SU-DHL-6 (cell line): ENCODE measurements around the gene STAC.

ENCODE experiments used
- H2AFZ ChIP-seq: fragments of 200-600 bp; sonication (generic); 2 replicates; pipeline ENCODE4 v1.6.1; 2014; ENCODE audit warnings: low read depth, mild to moderate bottlenecking, moderate library complexity, mixed read lengths, antibody characterized with exemption, low read length; ENCODE audit not compliant: severe bottlenecking
- H3F3A ChIP-seq: fragments of 200-600 bp; shearing (Covaris generic); 2 replicates; pipeline ENCODE4 v1.6.0; 2016; ENCODE audit warnings: antibody characterized with exemption, mild to moderate bottlenecking; ENCODE audit not compliant: insufficient read depth
- H3K27ac ChIP-seq: fragments of 200-600 bp; sonication (generic); 2 replicates; pipeline ENCODE4 v1.5.1; 2016; ENCODE audit warnings: low read depth, mild to moderate bottlenecking, low read length, moderate library complexity, mixed read lengths
- H3K27me3 ChIP-seq: fragments of 200-600 bp; sonication (generic), shearing (Covaris generic); 2 replicates; pipeline ENCODE4 v1.6.0; 2014; ENCODE audit warnings: mild to moderate bottlenecking, low read length
- H3K36me3 ChIP-seq: fragments of 200-600 bp; sonication (generic); 2 replicates; pipeline ENCODE4 v1.6.1; 2014; ENCODE audit warnings: mild to moderate bottlenecking, low read length, mixed read lengths
- H3K4me2 ChIP-seq: fragments of 300-600, 200-600 bp; shearing (Covaris generic), sonication (generic); 2 replicates; pipeline ENCODE4 v1.6.0; 2014; ENCODE audit warnings: low read length, low read depth, mild to moderate bottlenecking; ENCODE audit not compliant: poor library complexity, severe bottlenecking
- H3K4me3 ChIP-seq: fragments of 200-600 bp; sonication (generic); 2 replicates; pipeline ENCODE4 v1.5.1; 2014; ENCODE audit warnings: antibody characterized with exemption, low read length, mild to moderate bottlenecking, mixed read lengths; ENCODE audit not compliant: insufficient read depth, poor library complexity, severe bottlenecking
- H3K79me2 ChIP-seq: fragments of 200-600 bp; sonication (generic); 2 replicates; pipeline ENCODE4 v1.6.1; 2014; ENCODE audit warnings: mild to moderate bottlenecking, low read length, moderate library complexity; ENCODE audit not compliant: insufficient read depth
- H3K9ac ChIP-seq: fragments of 200-600 bp; sonication (generic); 2 replicates; pipeline ENCODE4 v1.7.0; 2014; ENCODE audit warnings: mild to moderate bottlenecking, low read length
- H3K9me2 ChIP-seq: fragments of 200-600 bp; sonication (generic); replicated peaks from 2 replicates; pipeline ENCODE4 v1.6.1; 2014; ENCODE audit warnings: low read length; ENCODE audit not compliant: insufficient read depth
- H3K9me3 ChIP-seq: fragments of 200-600 bp; sonication (generic); 2 replicates; pipeline ENCODE4 v1.6.1; 2014; ENCODE audit warnings: low read length, mixed read lengths; ENCODE audit not compliant: insufficient read depth
- H4K20me1 ChIP-seq: fragments of 200-600 bp; sonication (generic); 2 replicates; pipeline ENCODE4 v1.6.1; 2014; ENCODE audit warnings: low read depth, mild to moderate bottlenecking, antibody characterized with exemption, low read length, moderate library complexity, mixed read lengths
- EZH2phosphoT487 ChIP-seq: fragments of 200-600 bp; sonication (generic), shearing (Covaris generic); conservative IDR thresholded peaks from 2 replicates; pipeline ENCODE4 v1.6.1; 2018; ENCODE audit warnings: mild to moderate bottlenecking, antibody characterized with exemption, low read length, moderate library complexity, mixed read lengths
- TF ChIP-seq, protein P1 (sequence below): fragments of 200-600 bp; sonication (generic); IDR thresholded peaks from one replicate; pipeline ENCODE4 v1.5.1; 2017; ENCODE audit warnings: antibody characterized with exemption, mild to moderate bottlenecking, low read length, moderate library complexity; ENCODE audit not compliant: insufficient read depth, poor library complexity, severe bottlenecking

Gene STAC

DNA sequence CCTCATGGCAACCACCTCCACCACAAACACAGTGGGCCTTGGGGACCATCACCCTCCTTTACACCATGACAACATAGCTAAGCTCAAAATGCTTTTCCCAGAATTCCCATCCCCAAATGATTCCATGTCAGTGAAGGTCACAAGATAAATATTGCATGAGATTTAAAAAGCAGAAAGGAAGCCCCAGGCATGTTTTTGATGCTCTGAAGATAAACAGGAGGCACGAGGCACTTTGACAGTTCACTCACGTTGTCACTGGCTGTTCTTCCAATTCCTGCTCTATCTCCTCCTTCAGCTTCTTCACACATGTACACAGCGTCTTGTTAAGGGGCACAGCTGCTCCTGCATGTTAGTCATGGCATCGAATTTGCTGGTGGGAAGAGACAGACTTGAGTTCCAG lies 180.4 kb downstream of the STAC start:
- Histone ChIP-seq H4K20me1 (no peaks in the 10 kb centered on the region), H3K4me3 (no peak overlapping the region), H3K4me2 (no peak overlapping the region), H3K9ac (no peak overlapping the region), H3K79me2 (no peaks in the 10 kb centered on the region), H3F3A (no peaks in the 10 kb centered on the region), H2AFZ (no peak overlapping the region), H3K9me2 (no peaks in the 10 kb centered on the region), H3K27ac (no peak overlapping the region), H3K36me3 (no peaks in the 10 kb centered on the region), H3K9me3 (no peaks in the 10 kb centered on the region), H3K27me3 (no peaks in the 10 kb centered on the region)
- TF ChIP-seq EZH2phosphoT487, result no peak
- TF ChIP-seq, protein P1, sequence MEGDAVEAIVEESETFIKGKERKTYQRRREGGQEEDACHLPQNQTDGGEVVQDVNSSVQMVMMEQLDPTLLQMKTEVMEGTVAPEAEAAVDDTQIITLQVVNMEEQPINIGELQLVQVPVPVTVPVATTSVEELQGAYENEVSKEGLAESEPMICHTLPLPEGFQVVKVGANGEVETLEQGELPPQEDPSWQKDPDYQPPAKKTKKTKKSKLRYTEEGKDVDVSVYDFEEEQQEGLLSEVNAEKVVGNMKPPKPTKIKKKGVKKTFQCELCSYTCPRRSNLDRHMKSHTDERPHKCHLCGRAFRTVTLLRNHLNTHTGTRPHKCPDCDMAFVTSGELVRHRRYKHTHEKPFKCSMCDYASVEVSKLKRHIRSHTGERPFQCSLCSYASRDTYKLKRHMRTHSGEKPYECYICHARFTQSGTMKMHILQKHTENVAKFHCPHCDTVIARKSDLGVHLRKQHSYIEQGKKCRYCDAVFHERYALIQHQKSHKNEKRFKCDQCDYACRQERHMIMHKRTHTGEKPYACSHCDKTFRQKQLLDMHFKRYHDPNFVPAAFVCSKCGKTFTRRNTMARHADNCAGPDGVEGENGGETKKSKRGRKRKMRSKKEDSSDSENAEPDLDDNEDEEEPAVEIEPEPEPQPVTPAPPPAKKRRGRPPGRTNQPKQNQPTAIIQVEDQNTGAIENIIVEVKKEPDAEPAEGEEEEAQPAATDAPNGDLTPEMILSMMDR, result no peak

DNA sequence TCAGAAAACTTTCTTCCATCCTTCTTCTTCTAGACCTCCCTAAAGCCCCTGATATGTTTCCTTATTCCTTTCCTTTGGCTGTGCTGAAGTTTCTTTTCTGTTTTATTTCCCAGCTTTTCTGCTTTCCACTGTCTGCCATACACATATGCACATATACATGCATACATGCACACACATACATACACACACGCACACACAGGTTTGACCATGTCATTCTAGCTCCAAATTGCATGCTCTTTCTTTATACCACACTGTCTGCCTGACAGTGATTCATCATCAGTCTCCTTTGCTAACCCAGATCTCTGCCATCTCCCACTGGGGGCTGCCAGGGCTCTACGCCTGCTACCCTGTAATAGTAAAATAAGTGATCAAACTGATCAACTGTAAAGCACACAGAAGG lies 181.3 kb downstream of the STAC start:
- H4K20me1 ChIP-seq, result no peaks in the 10 kb centered on the region
- H3K4me3 ChIP-seq, result no peak overlapping the region
- no peaks in the 10 kb centered on the region for H3K36me3 ChIP-seq
- TF ChIP-seq, protein P1, result no peak
- no peak for TF ChIP-seq EZH2phosphoT487
- no peaks in the 10 kb centered on the region for H3F3A ChIP-seq
- no peaks in the 10 kb centered on the region for H3K79me2 ChIP-seq
- no peaks in the 10 kb centered on the region for H3K27me3 ChIP-seq
- no peak overlapping the region for H2AFZ ChIP-seq
- no peak overlapping the region for H3K27ac ChIP-seq
- H3K9me2 ChIP-seq, result no peaks in the 10 kb centered on the region
- no peaks in the 10 kb centered on the region for H3K9me3 ChIP-seq
- H3K4me2 ChIP-seq, result no peak overlapping the region
- no peak overlapping the region for H3K9ac ChIP-seq

DNA sequence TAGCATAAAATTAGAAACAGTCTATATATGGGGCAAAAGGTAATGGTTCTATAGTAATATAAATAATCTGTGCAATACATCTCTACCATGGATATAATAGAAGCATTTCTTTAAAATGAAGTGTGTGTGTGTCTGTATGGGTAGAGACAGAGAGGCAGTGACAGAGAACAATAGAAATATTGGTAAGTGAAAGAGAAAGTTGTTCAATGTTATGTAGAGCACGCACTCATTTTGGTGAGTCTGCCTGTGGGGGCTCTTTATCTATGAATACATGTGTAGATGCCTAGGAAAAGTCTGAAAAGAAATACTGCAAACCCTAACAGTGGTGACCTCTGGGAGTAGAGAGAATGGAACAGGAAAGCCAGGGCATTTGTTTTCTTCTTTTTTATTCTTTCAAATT lies 182.6 kb downstream of the STAC start:
- Histone ChIP-seq H4K20me1 (no peaks in the 10 kb centered on the region), H3F3A (no peaks in the 10 kb centered on the region), H3K9ac (no peak overlapping the region), H3K4me2 (no peak overlapping the region), H3K79me2 (no peaks in the 10 kb centered on the region), H2AFZ (no peak overlapping the region), H3K27ac (no peak overlapping the region), H3K36me3 (no peaks in the 10 kb centered on the region), H3K27me3 (no peaks in the 10 kb centered on the region), H3K9me2 (no peaks in the 10 kb centered on the region), H3K9me3 (no peaks in the 10 kb centered on the region), H3K4me3 (no peak overlapping the region)
- TF ChIP-seq EZH2phosphoT487, result no peak
- TF ChIP-seq, protein P1, result no peak
